HUES48 (cell line): Measurements from ENCODE around the gene ZBTB8OS.
A peak's percentile ranks its signal among the peaks of the same experiment; 100 is the strongest.
"Not testable (repeated sequence)": the region's sequence is repeated elsewhere in the genome, so short reads cannot be mapped to it uniquely, and the experiment has no call there.

ENCODE experiments used
- H3K27ac ChIP-seq: one replicate; pipeline ENCODE4 v1.7.0; 2013; ENCODE audit warnings: low read depth, low read length, inconsistent platforms
- H3K27me3 ChIP-seq: 2 replicates; pipeline ENCODE4 v1.6.1; 2013; ENCODE audit warnings: mild to moderate bottlenecking, low read length; ENCODE audit not compliant: control insufficient read depth, insufficient read depth
- H3K36me3 ChIP-seq: 2 replicates; pipeline ENCODE4 v1.6.1; 2013; ENCODE audit warnings: low read length; ENCODE audit not compliant: control insufficient read depth, insufficient read depth
- H3K4me1 ChIP-seq: 2 replicates; pipeline ENCODE4 v1.6.1; 2013; ENCODE audit warnings: mild to moderate bottlenecking, low read length; ENCODE audit not compliant: control insufficient read depth, insufficient read depth
- H3K4me3 ChIP-seq: 2 replicates; pipeline ENCODE4 v1.5.1; 2013; ENCODE audit warnings: mild to moderate bottlenecking, low read depth, low read length
- H3K9ac ChIP-seq: 2 replicates; pipeline ENCODE4 v1.6.1; 2013; ENCODE audit warnings: mild to moderate bottlenecking, low read depth, low read length, moderate library complexity
- H3K9me3 ChIP-seq: 2 replicates; pipeline ENCODE4 v1.6.1; 2013; ENCODE audit warnings: low read length; ENCODE audit not compliant: control insufficient read depth, insufficient read depth

The ZBTB8OS gene

DNA sequence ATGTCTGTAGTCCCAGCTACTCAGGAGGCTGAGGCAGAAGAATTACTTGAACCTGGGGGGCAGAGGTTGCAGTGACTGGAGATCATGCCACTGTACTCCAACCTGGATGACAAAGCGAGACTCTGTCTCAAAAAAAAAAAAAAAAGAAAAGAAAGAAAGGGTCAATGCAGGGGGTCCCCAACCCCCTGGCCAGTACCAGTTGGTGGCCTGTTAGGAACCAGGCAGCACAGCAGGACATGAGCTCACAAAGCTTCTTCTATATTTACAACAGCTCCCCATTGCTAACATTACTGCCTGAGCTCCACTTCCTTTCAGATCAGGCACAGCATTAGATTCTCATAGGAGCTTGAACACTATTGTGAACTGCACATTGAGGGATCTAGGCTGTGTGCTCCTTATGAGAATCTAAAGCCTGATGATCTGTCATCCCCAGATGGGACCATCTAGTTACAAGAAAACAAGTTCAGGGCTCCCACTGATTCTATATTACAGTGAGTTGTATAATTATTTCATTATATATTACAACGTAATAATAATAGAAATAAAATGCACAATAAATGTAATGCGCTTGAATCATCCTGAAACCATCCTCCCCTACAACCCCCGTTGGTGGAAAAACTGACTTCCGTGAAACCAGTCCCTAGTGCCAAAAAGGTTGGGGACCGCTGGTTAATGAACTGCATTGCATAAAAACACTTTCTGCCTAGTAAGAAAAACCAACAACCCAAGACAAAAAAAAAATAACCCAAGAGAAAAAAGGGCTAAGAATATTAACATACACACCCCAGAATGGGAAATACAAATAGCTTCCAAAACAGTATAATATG lies 2.8 kb downstream of the ZBTB8OS start:
- Histone ChIP-seq H3K27ac (no peak overlapping the region), H3K9ac (no peak overlapping the region), H3K27me3 (no peaks in the 10 kb centered on the region)

DNA sequence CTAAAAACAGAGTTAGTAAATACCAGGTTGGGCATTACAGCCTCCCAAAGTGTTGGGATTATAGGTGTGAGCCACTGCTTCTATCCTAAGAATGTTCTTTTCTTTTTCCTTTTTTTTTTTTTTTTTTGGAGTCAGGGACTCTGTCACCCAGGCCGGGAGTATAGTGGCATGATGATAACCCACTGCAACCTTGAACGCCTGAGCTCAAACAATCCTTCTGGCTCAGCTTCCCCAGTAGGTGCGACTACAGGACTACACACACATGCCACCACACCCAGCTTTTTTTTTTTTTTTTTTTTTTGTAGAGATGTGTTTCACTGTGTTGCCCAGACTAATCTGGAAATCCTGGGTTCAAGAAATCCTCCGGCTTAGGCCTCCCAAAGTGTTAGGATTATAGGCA lies 5.9 kb downstream of the ZBTB8OS start:
- Histone ChIP-seq H3K4me3 (no peak overlapping the region), H3K9me3 (no peaks in the 10 kb centered on the region), H3K27ac (no peak overlapping the region), H3K4me1 (peaks cover 6% of the 10 kb centered on the region; the same call in 1 of the 2 replicates), H3K9ac (no peak overlapping the region), H3K36me3 (no peaks in the 10 kb centered on the region), H3K27me3 (no peaks in the 10 kb centered on the region)

More for the DNA sequence above, 2.8 kb downstream of the ZBTB8OS start:
- no peak overlapping the region for H3K4me3 ChIP-seq
- peaks cover 8% of the 10 kb centered on the region for H3K36me3 ChIP-seq
- H3K4me1 ChIP-seq: peaks cover 9% of the 10 kb centered on the region
- H3K9me3 ChIP-seq: no peaks in the 10 kb centered on the region

DNA sequence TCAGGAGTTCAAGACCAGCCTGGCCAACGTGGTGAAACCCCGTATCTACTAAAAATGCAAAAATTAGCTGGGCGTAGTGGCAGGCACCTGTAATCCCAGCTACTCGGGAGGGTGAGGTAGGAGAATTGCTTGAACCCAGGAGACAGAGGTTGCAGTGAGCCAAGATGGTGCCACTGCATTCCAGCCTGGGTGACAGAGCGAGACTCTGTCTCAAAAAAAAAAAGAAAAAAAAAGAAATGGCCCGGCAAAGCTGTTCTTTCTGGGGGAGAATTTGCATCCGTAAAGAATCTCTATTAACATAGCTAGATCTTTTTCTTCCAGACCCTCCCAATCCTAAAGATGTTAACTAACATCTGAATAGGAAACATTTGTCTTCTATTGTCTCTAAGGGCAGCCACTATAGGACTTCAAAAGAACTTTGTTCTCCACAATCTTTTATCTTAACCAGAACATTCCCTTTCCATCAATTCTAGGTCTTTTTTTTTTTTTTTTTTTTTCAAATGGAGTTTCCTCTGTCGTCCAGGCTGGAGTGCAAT lies 8.0 kb downstream of the ZBTB8OS start:
- H3K9me3 ChIP-seq, H3K4me3 ChIP-seq, H3K9ac ChIP-seq, H3K27me3 ChIP-seq, H3K36me3 ChIP-seq: not testable (repeated sequence)
- Histone ChIP-seq H3K4me1 (peaks cover 13% of the 10 kb centered on the region; the same call in 1 of the 2 replicates), H3K27ac (peak overlapping the region; percentile 50)

DNA sequence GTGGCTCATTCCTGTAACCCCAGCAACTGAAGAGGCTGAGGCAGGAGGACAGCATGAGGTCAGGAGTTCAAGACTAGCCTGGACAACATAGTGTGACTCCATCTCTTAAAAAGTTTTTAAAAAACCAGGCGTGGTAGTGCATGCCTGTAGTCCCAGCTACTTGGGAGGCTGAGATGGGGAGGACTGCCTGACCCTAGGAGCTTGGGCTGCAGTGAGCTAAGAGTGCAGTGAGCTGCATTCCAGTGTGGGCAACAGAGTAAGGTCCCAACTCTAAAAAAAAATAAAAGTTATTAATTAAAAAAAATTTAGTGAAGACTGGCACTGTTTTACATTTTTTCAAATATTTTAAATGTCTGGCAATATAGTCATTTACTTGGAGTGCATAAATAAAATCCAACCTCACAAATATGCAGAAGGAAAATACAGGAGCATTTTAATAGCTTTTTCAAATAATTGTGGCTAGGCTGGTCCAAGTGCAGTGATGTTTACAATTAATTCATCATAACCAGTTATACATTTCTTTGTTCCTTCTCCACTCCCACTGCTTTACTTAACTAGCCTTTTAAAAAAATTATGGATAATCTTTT lies 10.8 kb downstream of the ZBTB8OS start:
- no peaks in the 10 kb centered on the region for H3K27me3 ChIP-seq

DNA sequence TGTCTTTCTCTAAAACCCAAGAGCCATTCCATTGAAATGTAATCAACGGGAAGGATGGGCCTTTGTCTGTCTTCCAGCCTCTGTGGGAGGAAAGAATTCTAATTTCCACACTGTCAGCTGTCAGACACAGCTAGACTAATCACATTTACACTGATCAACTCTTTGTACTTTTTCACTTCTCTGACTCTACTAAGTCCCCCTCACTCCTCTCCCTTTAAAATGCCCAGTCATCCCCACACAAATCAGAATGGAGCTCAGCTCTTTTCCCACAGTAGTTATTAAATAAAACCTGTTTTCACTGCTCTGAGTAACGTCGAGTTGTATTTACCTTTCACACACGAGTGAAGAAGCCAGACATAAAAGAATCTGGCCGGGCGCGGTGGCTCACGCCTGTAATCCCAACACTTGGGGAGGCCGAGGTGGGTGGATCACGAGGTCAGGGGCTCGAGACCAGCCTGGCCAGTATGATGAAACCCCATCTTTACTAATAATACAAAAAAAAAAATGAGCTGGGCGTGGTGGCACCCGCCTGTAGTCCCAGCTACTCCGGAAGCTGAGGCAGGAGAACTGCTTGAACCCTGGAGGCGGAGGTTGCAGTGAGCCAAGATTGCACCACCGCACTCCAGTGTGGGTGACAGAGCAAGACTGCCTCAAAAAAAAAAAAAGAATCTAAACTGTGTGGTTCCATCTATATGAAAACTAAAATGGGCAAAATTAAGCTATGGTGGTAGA lies 13.3 kb downstream of the ZBTB8OS start:
- H3K27me3 ChIP-seq: no peaks in the 10 kb centered on the region
- peaks cover 44% of the 10 kb centered on the region for H3K4me1 ChIP-seq
- no peaks in the 10 kb centered on the region for H3K9me3 ChIP-seq
- H3K4me3 ChIP-seq: no peak overlapping the region
- peaks cover 13% of the 10 kb centered on the region for H3K36me3 ChIP-seq
- peak overlapping the region; percentile 73 for H3K27ac ChIP-seq
- H3K9ac ChIP-seq: no peak overlapping the region

More for the DNA sequence above, 10.8 kb downstream of the ZBTB8OS start:
- Histone ChIP-seq H3K4me3 (no peak overlapping the region), H3K27ac (no peak overlapping the region), H3K9ac (no peak overlapping the region), H3K36me3 (peaks cover 2% of the 10 kb centered on the region; the same call in 1 of the 2 replicates), H3K4me1 (peaks cover 27% of the 10 kb centered on the region), H3K9me3 (no peaks in the 10 kb centered on the region)

DNA sequence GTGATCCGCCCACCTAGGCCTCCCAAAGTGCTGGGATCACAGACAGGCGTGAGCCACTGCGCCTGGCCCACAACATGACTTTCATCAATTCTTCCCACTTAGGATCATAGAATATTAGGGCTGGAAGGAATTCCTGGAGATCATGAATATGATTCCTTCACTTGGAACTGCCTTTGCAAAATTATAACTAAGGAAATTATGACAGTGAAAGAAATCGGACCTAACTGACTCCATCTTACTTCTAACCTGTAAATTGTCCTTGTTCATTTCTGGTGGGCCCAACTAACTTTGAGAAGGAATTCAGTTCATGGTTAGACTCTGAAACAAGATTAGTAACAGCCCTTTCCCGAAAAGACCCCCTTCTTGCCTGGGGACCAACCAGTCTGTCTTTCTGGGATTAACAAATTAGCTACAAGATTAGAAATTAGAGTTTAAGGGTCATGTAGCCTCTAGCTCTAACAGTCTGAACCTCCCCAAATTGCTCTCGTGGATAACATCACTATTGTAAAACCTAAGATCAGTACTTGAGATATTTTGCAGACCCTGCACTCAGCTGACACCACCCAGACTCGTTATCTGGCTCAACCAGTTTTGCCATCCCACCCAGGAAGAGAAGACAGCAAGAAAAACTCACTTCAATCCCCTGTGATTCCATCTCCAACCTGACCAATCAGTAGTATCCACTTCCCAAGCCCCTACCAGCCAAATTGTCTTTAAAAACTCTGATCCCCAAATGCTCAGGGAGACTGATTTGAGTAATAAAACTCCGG lies 14.7 kb downstream of the ZBTB8OS start:
- no peaks in the 10 kb centered on the region for H3K9me3 ChIP-seq
- no peak overlapping the region for H3K4me3 ChIP-seq
- no peak overlapping the region for H3K27ac ChIP-seq
- no peaks in the 10 kb centered on the region for H3K27me3 ChIP-seq
- H3K9ac ChIP-seq: no peak overlapping the region
- peaks cover 41% of the 10 kb centered on the region for H3K4me1 ChIP-seq
- peaks cover 22% of the 10 kb centered on the region for H3K36me3 ChIP-seq

DNA sequence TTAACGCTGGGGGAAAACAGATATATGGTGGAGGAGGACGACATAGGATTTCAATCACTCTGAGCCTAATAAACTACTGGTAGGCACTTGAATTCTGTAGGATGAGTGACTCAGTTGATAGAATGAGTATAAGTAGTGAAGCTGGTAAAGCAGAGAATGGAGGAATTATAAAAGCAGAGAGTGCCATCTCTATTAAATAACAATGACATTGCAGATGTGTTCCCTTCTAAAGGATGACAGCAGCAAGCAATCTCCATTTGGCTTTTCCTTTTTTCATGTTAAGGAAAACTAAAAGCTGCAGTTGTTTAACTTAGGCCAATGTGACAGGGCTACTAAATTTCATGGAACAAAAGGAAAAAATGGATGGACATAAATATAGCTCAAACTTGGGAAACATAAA lies 17.5 kb downstream of the ZBTB8OS start:
- H3K27ac ChIP-seq: peak overlapping the region; percentile 73
- H3K36me3 ChIP-seq: peaks cover 34% of the 10 kb centered on the region
- H3K4me1 ChIP-seq: peaks cover 40% of the 10 kb centered on the region
- no peaks in the 10 kb centered on the region for H3K9me3 ChIP-seq
- H3K4me3 ChIP-seq: peak overlapping the region; percentile 5; the same call in 1 of the 2 replicates
- no peaks in the 10 kb centered on the region for H3K27me3 ChIP-seq
- H3K9ac ChIP-seq: no peak overlapping the region

DNA sequence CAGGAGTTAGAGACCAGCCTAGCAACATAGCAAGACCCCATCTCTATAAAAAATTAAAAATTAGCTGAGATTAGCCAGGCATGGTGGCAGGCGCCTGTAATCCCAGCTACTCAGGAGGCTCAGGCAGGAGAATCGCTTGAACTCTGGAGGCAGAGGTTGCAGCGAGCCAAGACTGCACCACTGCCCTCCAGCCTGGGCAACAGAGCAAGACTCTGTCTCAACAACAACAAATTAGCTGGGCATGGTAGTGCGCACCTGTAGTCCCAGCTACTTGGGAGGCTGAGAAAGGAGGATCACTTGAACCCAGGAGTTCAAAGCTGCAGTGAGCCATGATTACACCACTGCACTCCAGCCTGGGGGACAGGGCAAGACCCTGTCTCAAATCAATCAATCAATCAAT lies 20.2 kb downstream of the ZBTB8OS start:
- Histone ChIP-seq H3K36me3 (peaks cover 50% of the 10 kb centered on the region), H3K4me1 (peaks cover 18% of the 10 kb centered on the region)
- not testable (repeated sequence) for H3K9me3 ChIP-seq, H3K4me3 ChIP-seq, H3K27me3 ChIP-seq, H3K9ac ChIP-seq, H3K27ac ChIP-seq

DNA sequence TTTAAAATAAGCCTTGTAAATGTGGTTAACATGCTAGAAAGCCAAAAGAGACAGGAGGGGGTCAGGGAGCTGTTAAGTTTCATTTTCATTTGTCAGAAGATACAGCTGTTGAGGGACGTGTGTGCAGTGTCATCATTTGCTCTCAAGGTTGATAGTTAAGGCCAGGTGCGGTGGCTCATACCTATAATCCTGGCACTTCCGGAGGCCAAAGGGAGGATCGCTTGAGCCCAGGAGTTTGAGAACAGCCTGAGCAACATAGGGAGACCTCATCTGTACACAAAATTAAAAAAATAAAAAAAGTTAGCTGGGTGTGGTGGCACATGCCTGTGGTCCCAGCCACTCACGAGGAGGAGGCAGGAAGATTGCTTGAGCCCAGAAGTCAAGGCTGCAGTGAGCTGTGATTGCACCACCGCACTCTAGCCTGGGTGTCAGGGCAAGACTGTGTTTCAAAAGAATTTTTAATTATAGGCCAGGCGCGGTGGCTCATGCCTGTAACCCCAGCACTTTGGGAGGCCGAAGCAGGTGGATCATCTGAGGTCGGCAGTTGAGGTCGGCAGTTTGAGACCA lies 22.7 kb downstream of the ZBTB8OS start:
- no peaks in the 10 kb centered on the region for H3K9me3 ChIP-seq
- no peak overlapping the region for H3K9ac ChIP-seq
- H3K27me3 ChIP-seq: no peaks in the 10 kb centered on the region
- H3K27ac ChIP-seq: no peak overlapping the region
- peaks cover 6% of the 10 kb centered on the region for H3K4me1 ChIP-seq
- H3K36me3 ChIP-seq: peaks cover 43% of the 10 kb centered on the region
- H3K4me3 ChIP-seq: no peak overlapping the region

DNA sequence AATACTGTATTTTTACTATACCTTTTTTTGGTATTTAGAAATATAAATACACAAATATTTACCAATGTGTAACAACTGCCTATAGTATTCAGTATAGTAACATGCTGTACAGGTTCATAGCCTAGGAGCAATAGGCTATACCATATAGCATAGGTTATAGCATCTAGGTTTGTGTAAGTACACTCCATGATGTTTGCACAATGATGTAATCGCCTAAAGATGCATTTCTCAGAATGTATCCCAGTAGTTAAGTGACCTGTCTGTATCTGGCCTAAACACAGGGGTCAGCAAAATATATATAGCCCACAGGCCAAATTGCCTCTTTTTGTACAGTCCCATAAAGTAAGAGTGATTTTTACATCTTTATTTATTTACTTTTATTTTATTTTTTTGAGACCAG lies 24.2 kb downstream of the ZBTB8OS start:
- no peaks in the 10 kb centered on the region for H3K27me3 ChIP-seq
- no peak overlapping the region for H3K9ac ChIP-seq
- H3K36me3 ChIP-seq: peaks cover 47% of the 10 kb centered on the region
- no peak overlapping the region for H3K27ac ChIP-seq
- no peaks in the 10 kb centered on the region for H3K9me3 ChIP-seq
- H3K4me1 ChIP-seq: no peaks in the 10 kb centered on the region
- no peak overlapping the region for H3K4me3 ChIP-seq
